AG04450 (cell line): ENCODE measurements around the gene HACD2. TPM values are rescaled to one million over a fixed set of nuclear protein-coding genes. Genes with fewer than 3 reads are reported as not detected.

ENCODE experiments used
- CTCF ChIA-PET: fragments of 300-600, 350-600 bp; formaldehyde crosslinking; extraction: SDS; loops from one replicate; lab custom pipeline; 2022; ENCODE audit warnings: antibody characterized with exemption, inconsistent platforms; lab: Charles Lee
- POLR2A ChIA-PET: fragments of 350-600 bp; formaldehyde crosslinking; extraction: SDS; loops from one replicate; lab custom pipeline; 2021; ENCODE audit warnings: antibody characterized with exemption, inconsistent platforms; lab: Yijun Ruan, JAX
- DNase-seq: peaks from one replicate; pipeline ENCODE4 v3.0.0-alpha.2; 2011; ENCODE audit warnings: low read depth, low spot score
- H3K27ac ChIP-seq: one replicate; pipeline ENCODE4 v1.5.1; 2012; ENCODE audit warnings: low read depth, low read length, control low read depth
- H3K27me3 ChIP-seq: one replicate; pipeline ENCODE4 v1.6.0; 2012; ENCODE audit warnings: low read length; ENCODE audit not compliant: control insufficient read depth, insufficient read depth
- H3K4me3 ChIP-seq: 2 replicates; pipeline ENCODE4 v1.5.1; 2011; ENCODE audit warnings: mild to moderate bottlenecking, low read depth, low read length, control low read depth
- H3K9me3 ChIP-seq: 2 replicates; pipeline ENCODE4 v1.5.1; 2012; ENCODE audit warnings: low read length; ENCODE audit not compliant: control insufficient read depth, insufficient read depth
- CTCF ChIP-seq: IDR thresholded peaks from 2 replicates; pipeline ENCODE4 v1.5.1; 2011; ENCODE audit warnings: low read depth, low read length, control low read depth, inconsistent platforms
- polyA plus RNA-seq: library from polyadenylated mRNA; depleted of rRNA; stranded (reverse); fragments of >200 nt; gene quantifications from 2 replicates; pipeline ENCODE4 v1.2.3, GENCODE V29; 2011

HACD2 gene
- polyA plus RNA-seq, 1 experiment: 43.5 TPM

GRCh38 chr3:123479891-123480290, 105.0 kb downstream of the HACD2 start:
- CTCF ChIA-PET: interaction anchor here (0.6 kb wide), 1 partner anchor 9 kb away, joined by 4 read pairs; no protein-coding TSS in a partner anchor
- Histone ChIP-seq H3K27me3 (peaks cover 48% of the 10 kb centered on the region), H3K9me3 (no peaks in the 10 kb centered on the region), H3K27ac (no peak overlapping the region), H3K4me3 (no peak overlapping the region)
- POLR2A ChIA-PET: no interaction called here
- DNase-seq: no peak
- TF ChIP-seq CTCF: no peak

GRCh38 chr3:123478314-123478713, 106.5 kb downstream of the HACD2 start:
- H3K27ac ChIP-seq: no peak overlapping the region
- peaks cover 49% of the 10 kb centered on the region for H3K27me3 ChIP-seq
- no peak overlapping the region for H3K4me3 ChIP-seq
- CTCF ChIA-PET: interaction anchor here (1.5 kb wide), 1 partner anchor 11 kb away, joined by 5 read pairs; no protein-coding TSS in a partner anchor
- H3K9me3 ChIP-seq: no peaks in the 10 kb centered on the region
- POLR2A ChIA-PET: no interaction called here
- no peak for TF ChIP-seq CTCF
- no peak for DNase-seq

GRCh38 chr3:123476967-123477750, 107.7 kb downstream of the HACD2 start:
- H3K27ac ChIP-seq: no peak overlapping the region
- ChIA-PET CTCF (interaction anchor here (1.5 kb wide), 1 partner anchor 12 kb away, joined by 5 read pairs; no protein-coding TSS in a partner anchor), POLR2A (no interaction called here)
- peaks cover 46% of the 10 kb centered on the region for H3K27me3 ChIP-seq
- TF ChIP-seq CTCF: no peak
- no peak for DNase-seq
- H3K9me3 ChIP-seq: no peaks in the 10 kb centered on the region
- no peak overlapping the region for H3K4me3 ChIP-seq

- H3K27me3 ChIP-seq: peaks cover 38% of the 10 kb centered on the region
- no peak for DNase-seq
- no peak for TF ChIP-seq CTCF
- no peak overlapping the region for H3K4me3 ChIP-seq
- H3K9me3 ChIP-seq: no peaks in the 10 kb centered on the region
- no peak overlapping the region for H3K27ac ChIP-seq
- CTCF ChIA-PET: no interaction called here
- POLR2A ChIA-PET: no interaction called here
Observed at GRCh38 chr3:123475786-123476185, 109.1 kb downstream of the HACD2 start.

- CTCF ChIA-PET: no interaction called here
Observed at GRCh38 chr3:123471106-123471505, 113.7 kb downstream of the HACD2 start.

More at GRCh38 chr3:123471106-123471505, 113.7 kb downstream of the HACD2 start:
- H3K4me3 ChIP-seq: no peak overlapping the region
- no peaks in the 10 kb centered on the region for H3K9me3 ChIP-seq
- POLR2A ChIA-PET: interaction anchor here (0.7 kb wide), 1 partner anchor 531 kb away, joined by 4 read pairs; no protein-coding TSS in a partner anchor
- no peak overlapping the region for H3K27ac ChIP-seq
- DNase-seq: no peak
- no peak for TF ChIP-seq CTCF
- peaks cover 43% of the 10 kb centered on the region for H3K27me3 ChIP-seq
